GM18505 (cell line): ENCODE results near the gene PARVB.
A peak's percentile ranks its signal among the peaks of the same experiment; 100 is the strongest.

Experiments used
- ATAC-seq: cut with Tn5 transposase; IDR thresholded peaks from one replicate; pipeline ENCODE4 v1.9.1; 2021; ENCODE audit not compliant: unreplicated experiment
- POLR2A ChIP-seq: IDR thresholded peaks from 4 replicates; pipeline ENCODE4 v1.6.1; 2011; ENCODE audit warnings: borderline replicate concordance; ENCODE audit not compliant: insufficient read depth, insufficient read length; ENCODE audit errors: extremely low read depth

PARVB gene

DNA sequence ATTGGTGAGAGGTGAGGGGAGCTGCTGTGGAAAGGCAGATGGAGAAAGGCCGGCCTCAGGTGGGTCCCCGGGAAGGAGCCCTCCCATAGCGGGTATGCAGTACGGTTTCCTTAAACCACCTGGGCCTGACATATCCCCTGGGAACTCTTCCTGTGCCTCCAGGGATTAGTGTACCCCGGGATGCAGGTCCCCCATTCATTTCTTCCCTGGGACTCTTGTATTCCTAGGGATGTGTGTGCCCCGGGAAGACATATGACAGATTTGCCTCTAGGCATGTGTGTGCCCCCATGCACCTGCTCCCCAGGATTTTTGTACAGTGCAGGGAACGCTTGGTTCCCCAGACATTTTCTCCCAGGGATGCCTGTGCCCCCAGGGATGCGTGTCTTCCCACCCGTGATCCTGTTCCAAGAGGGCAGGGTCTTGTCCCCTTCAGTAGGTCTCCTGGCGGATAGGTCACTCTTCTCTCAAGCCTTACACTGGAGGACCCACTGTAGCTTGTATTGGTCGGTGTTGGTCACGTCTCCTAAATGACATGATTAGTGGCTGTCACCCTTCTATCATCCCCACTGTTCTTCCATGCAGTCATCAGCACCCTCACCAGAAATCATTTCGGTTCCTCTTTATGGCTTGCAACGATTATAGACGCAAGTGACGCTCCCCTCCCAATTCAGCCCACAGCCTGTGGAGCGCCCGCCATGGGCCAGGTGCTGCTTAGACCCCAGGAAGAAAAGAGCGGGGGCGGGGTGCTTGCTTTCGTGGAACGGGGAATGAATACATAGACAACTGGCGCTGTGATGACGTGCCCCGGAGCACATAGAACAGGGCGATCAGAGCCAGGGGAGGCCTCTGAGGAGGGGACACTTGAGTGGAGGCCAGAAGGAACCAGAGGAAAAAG lies 1.3 kb downstream of the PARVB start:
- peak; percentile 11 for TF ChIP-seq POLR2A
- ATAC-seq = peak; percentile 45

DNA sequence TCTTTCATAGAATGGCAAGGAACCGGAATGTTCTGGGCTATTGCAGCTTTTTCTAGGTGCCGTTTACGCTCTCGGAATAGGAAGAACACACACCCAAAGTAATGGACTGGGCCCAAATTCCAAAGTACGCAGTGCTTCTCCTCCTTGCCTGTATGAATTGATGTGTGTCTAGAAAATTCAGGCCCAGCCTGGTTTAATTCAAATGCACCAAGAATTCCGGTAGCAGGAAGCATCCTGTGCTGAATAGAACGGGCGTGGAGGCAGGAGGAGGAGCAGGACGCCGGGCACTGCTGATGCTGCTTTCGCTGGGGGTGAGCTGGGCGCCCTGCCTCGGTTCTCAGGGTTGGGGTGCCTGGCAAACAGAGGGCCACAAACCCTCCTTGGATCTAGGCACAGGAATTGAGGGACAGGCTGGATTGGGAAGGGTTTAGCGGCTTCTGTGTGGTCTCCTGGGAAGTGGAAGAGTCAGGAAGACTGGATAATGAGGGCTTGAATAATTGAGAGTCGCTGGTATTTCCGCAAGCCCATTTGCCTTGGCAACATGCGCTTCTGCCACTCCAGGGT lies 2.0 kb downstream of the PARVB start:
- no peak for ATAC-seq
- TF ChIP-seq POLR2A = peak; percentile 41

DNA sequence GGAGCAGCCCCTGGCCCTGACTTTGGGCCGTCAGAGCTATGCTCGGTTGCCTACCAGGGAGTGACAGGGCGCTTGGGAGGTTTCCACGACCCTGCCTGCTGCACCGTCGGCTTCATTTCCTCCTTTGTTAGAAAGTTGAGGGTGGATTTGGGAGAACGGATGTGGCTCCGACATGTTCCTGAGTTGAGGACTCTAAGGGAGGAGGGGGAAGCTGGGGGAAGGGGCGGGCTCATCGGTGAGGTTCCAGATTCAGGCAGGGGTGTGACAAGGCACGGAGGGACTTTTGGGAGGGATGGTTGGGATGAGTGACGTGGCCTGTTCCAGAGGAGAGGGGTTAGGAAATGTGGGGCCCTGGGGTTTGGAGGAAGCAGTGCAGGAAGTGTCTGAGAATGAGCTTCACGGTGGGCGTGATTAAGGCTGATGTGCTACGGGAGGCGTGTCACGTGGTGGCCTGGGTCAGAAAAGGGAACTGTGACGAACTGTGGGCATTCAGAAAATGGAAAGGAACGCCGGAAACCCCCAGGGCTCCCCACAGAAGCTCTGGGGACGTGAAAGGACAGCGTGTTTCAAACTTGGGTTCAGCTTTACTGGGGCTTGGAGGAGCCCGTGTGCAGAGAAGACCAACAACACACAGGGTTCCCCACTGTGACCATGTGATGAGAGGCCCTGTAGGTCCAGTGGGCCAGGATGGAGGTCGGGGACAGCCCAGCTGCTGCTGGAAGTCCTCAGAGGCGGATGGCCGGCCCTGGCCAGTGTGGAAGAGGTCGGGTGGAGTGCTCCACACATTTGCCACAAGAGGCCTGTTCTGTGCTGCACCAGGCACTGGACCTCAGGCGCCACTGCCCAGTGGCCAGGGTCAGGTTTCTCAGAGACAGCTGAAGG lies 2.8 kb downstream of the PARVB start:
- ATAC-seq = peak; percentile 48
- peak; percentile 64 for TF ChIP-seq POLR2A

DNA sequence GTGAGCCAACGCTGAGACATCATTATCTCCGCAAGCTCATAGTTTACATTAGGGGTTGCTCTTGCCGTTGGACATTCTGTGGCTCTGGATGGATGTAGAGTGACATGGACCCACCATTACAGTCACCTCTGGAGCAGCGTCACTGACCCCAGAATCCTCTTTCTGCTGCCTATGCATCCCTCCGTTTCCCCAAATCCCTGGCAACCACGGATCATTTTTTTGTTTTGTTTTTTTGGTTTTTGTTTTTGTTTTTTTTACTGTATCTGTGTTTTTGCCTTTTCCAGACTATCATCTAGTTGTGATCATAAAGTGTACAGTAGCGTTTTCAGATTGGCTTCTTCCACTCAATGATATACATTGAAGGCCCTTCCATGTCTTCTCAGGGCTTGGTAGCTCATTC lies 4.0 kb downstream of the PARVB start:
- ATAC-seq = no peak
- TF ChIP-seq POLR2A = no peak

DNA sequence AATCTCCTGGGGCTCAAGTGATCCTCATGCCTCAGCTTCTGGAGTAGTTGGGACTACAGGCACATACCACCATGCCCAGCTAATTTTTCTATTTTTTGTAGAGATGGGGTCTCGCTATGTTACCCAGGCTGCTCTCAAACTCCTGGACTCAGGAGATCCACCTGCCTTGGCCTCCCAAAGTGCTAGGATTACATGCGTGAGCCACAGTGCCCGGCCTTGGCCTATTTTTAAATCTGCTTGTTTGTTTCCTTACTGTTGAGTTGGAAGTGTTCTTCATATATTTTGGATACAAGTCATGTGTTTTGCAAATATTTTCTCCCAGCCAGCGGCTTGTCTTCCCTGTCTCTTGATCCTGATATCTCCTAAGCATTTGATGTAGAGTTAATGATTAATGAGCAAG lies 5.0 kb downstream of the PARVB start:
- TF ChIP-seq POLR2A = no peak
- no peak for ATAC-seq

DNA sequence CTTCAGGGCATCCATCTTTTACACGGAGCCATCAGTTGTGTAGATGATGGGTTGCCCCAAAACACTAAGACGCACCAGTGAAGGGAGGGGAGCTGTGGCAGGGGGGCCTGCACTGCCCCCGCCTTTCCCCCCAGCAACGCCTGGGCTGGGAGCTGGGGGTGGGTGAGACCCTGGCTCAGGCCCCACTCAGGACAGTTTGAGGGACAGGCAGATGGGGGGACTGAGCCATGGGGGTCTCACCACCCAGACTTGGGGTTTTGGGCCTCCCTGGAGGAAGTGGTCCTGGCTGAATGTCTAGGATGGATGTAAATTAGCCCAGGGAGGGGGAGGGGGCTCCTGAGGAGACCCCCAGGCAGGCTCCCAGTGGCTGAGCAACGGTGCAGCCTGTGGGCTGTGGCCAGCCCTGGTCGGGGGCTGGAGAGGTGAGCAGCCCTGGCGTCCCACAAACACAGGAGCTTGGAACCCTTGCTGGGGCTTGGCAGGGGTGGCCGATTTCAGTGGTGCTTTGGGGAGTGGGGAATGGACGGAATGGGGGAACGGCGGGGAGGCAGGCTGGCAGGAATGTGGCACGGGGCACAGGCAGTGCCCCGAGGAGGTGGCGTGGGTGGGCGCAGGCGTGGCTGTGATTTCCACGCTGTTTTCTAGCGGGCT lies 6.1 kb downstream of the PARVB start:
- no peak for TF ChIP-seq POLR2A
- ATAC-seq = no peak

DNA sequence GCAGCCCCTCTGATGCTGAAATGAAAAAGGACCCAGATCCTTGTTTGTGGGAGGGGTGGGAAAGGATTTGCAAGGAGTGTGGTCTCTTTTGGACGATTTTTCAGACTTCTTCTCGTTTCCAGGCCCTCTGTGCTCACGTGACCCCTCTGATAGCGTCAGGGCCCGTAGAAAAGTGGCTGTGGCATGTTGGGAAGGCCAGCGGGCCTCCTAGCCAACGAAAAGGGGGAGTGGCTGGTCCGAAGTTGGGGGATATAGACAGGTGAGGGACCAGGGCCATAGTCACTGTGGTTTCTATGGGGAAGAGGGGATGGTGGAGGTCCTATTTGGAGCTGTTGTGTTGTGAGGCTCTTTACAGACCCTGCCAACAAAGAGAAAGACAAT lies 6.6 kb downstream of the PARVB start:
- no peak for ATAC-seq
- TF ChIP-seq POLR2A = no peak

DNA sequence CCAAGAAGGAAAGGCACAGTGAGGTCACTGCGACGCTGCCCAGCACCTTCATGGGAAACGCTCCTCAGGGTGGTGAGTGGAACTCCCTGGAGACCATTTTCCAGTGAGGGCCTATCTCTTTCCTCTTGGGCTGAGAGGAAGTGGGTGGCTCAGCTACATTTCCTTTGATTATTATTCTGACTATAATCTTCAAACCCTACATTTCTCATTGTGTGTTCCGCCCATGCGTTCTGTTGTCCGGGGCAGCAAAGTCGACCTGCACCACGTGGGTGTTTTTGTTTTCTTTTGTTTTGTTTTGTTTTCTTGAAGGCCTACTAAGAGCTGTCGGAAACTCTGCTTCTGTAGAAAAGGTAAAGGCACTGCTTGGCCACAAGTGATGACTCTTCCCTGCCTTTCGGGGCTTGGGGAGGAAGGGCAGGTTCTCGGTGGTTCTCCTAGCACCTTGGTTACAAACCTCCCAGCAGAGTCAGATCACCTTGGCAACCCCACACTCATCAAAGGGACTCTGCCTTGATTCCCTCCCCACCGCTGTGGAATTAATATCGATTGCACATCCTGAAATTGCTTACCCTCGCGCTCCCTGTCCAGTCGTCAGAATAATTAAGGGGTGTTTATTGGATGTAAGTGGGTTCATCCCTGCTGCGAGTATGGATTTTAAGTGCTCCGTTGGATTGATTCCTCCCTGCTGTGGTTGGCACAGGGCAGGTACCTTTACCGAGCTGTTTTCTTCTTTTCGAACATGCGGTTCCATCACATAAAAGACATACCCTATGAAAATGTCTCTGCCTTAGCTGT lies 7.3 kb downstream of the PARVB start:
- TF ChIP-seq POLR2A = no peak

DNA sequence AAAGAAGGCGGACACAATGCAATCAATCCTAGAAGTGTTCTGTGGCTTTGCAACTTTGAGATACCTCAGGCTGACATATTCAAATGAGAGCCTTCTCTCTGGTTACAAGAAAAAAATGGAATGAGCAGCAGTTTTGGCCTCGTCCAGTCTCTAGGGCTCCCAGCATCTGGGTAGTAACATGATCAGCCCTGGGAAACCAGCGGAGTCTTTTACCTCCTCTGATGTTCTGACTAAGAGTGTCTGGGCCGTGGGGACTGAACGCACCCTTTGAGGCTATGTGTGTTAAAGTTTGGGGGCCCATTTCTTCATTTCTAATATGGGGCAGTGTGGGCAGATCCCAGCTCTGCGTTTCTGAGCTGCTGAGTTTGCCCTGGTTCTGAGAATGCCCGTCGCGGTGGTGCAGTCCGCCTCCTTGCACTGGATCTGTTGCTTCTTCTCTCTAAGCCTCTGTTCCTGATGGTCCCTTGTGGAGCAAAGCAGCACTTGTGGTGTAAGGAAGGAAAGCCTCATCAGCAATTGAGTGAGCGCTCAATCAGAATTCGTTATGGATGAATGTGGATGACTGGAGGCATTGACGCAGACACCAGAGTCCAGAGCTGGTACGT lies 8.1 kb downstream of the PARVB start:
- no peak for TF ChIP-seq POLR2A
- ATAC-seq = no peak

More for the DNA sequence above, 7.3 kb downstream of the PARVB start:
- no peak for ATAC-seq

DNA sequence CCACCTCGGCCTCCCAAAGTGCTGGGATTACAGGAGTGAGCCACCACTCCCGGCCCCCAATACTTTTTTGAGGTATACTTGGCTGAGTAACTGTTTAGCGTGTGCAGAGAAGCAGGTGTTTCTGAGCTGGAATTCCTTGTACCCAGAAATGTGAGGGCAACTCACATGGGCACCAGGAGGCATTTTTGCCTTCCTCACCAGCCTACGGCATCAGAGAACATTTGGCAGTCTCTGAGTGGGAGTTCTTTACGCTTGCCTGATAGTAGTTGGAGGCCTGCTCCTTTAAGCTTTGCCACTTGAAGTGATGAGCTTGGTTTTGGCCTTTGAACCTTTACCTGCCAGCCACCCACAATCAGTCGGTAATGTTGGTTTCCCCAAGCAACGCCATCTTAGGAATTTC lies 9.2 kb downstream of the PARVB start:
- no peak for TF ChIP-seq POLR2A
- no peak for ATAC-seq

DNA sequence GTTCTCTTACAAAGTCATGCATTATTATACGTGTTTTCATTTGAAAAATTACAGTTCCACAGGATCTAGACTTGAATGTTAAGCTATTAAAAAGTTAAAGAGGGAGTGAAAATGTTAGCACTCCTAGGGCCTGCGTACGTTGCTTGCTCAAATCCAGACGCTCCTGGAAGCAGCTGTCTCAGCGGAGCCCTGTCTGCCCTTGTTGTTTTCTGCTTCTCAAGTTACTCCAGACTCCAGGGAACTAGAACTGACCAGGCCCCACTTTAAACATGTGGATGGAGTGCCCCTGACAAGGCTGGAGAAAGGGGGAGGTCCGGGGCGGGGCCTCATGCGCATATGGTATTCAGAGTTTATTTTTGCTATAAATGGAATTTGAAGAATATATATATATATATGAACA lies 9.6 kb downstream of the PARVB start:
- TF ChIP-seq POLR2A = no peak
- no peak for ATAC-seq
